ENCODE measurements around the gene ERBB4.

The ERBB4 gene

GRCh38 chr2:211401328-211401727, 1137.3 kb downstream of the ERBB4 start:
- DNase-seq (ENCODE audit: low spot score), result no peak

- no peak for DNase-seq (ENCODE audit: low spot score)
Measured at GRCh38 chr2:211397764-211398163, 1140.8 kb downstream of the ERBB4 start.

- DNase-seq (ENCODE audit: low spot score), result no peak
Measured at GRCh38 chr2:211396815-211397214, 1141.8 kb downstream of the ERBB4 start.

- no peak for DNase-seq (ENCODE audit: low spot score)
Measured at GRCh38 chr2:211391189-211391567, 1147.4 kb downstream of the ERBB4 start.

GRCh38 chr2:211390536-211391188, 1147.9 kb downstream of the ERBB4 start:
- DNase-seq (ENCODE audit: low spot score), result no peak

GRCh38 chr2:211387734-211388133, 1150.9 kb downstream of the ERBB4 start:
- DNase-seq (ENCODE audit: low spot score), result no peak

- DNase-seq (ENCODE audit: low spot score), result no peak
Measured at GRCh38 chr2:211380041-211380440, 1158.6 kb downstream of the ERBB4 start.

- no peak for DNase-seq (ENCODE audit: low spot score)
Measured at GRCh38 chr2:211376410-211376809, 1162.2 kb downstream of the ERBB4 start.

- DNase-seq (ENCODE audit: low spot score), result no peak
Measured at GRCh38 chr2:211373203-211373602, 1165.4 kb downstream of the ERBB4 start.

- DNase-seq (ENCODE audit: low spot score), result no peak
Measured at GRCh38 chr2:211371465-211371864, 1167.1 kb downstream of the ERBB4 start.

- no peak for DNase-seq (ENCODE audit: low spot score)
Measured at GRCh38 chr2:211368467-211368866, 1170.1 kb downstream of the ERBB4 start.

- no peak for DNase-seq (ENCODE audit: low spot score)
Measured at GRCh38 chr2:211367711-211368110, 1170.9 kb downstream of the ERBB4 start.

GRCh38 chr2:211367293-211367692, 1171.3 kb downstream of the ERBB4 start:
- DNase-seq (ENCODE audit: low spot score), result no peak

- DNase-seq (ENCODE audit: low spot score), result no peak
Measured at GRCh38 chr2:211364911-211365310, 1173.7 kb downstream of the ERBB4 start.

- no peak for DNase-seq (ENCODE audit: low spot score)
Measured at GRCh38 chr2:211361383-211361782, 1177.2 kb downstream of the ERBB4 start.

- DNase-seq (ENCODE audit: low spot score), result no peak
Measured at GRCh38 chr2:211359347-211359746, 1179.3 kb downstream of the ERBB4 start.

- no peak for DNase-seq (ENCODE audit: low spot score)
Measured at GRCh38 chr2:211358504-211358903, 1180.1 kb downstream of the ERBB4 start.

- no peak for DNase-seq (ENCODE audit: low spot score)
Measured at GRCh38 chr2:211354481-211354880, 1184.1 kb downstream of the ERBB4 start.

GRCh38 chr2:211351987-211352386, 1186.6 kb downstream of the ERBB4 start:
- no peak for DNase-seq (ENCODE audit: low spot score)

- no peak for DNase-seq (ENCODE audit: low spot score)
Measured at GRCh38 chr2:211349031-211349430, 1189.6 kb downstream of the ERBB4 start.

GRCh38 chr2:211347328-211347727, 1191.3 kb downstream of the ERBB4 start:
- no peak for DNase-seq (ENCODE audit: low spot score)

- DNase-seq (ENCODE audit: low spot score), result no peak
Measured at GRCh38 chr2:211344289-211344688, 1194.3 kb downstream of the ERBB4 start.

- no peak for DNase-seq (ENCODE audit: low spot score)
Measured at GRCh38 chr2:211333377-211333776, 1205.2 kb downstream of the ERBB4 start.

- DNase-seq (ENCODE audit: low spot score), result no peak
Measured at GRCh38 chr2:211331736-211332135, 1206.9 kb downstream of the ERBB4 start.

GRCh38 chr2:211329882-211330281, 1208.7 kb downstream of the ERBB4 start:
- no peak for DNase-seq (ENCODE audit: low spot score)
